HG03066 (cell line): Measurements from ENCODE around the gene CYP46A1.

Experiments used
- ATAC-seq: cut with Tn5 transposase; IDR thresholded peaks from one replicate; pipeline ENCODE4 v1.9.1; 2021; ENCODE audit warnings: low read depth; ENCODE audit not compliant: unreplicated experiment

The CYP46A1 gene

GRCh38 chr14:99672506-99673304 is 11.4 kb upstream of the CYP46A1 start:
- ATAC-seq: no peak

- ATAC-seq: no peak
These were observed 10.6 kb upstream of the CYP46A1 start for GRCh38 chr14:99673305-99674063.

GRCh38 chr14:99674064-99674650 is 9.9 kb upstream of the CYP46A1 start:
- ATAC-seq: no peak

GRCh38 chr14:99674776-99675381 is 9.2 kb upstream of the CYP46A1 start:
- ATAC-seq: no peak

GRCh38 chr14:99675382-99675835 is 8.7 kb upstream of the CYP46A1 start:
- ATAC-seq: no peak

- ATAC-seq: no peak
These were observed 8.1 kb upstream of the CYP46A1 start for GRCh38 chr14:99675951-99676350.

GRCh38 chr14:99676657-99677056 is 7.4 kb upstream of the CYP46A1 start:
- ATAC-seq: no peak

GRCh38 chr14:99677231-99678140 is 6.6 kb upstream of the CYP46A1 start:
- ATAC-seq: no peak

- no peak for ATAC-seq
These were observed 5.9 kb upstream of the CYP46A1 start for GRCh38 chr14:99678198-99678597.

GRCh38 chr14:99679111-99679510 is 5.0 kb upstream of the CYP46A1 start:
- no peak for ATAC-seq

- no peak for ATAC-seq
These were observed 4.6 kb upstream of the CYP46A1 start for GRCh38 chr14:99679543-99679942.

- ATAC-seq: no peak
These were observed 4.1 kb upstream of the CYP46A1 start for GRCh38 chr14:99679996-99680395.

GRCh38 chr14:99681101-99681831 is 2.8 kb upstream of the CYP46A1 start:
- ATAC-seq: no peak

- no peak for ATAC-seq
These were observed 2.3 kb upstream of the CYP46A1 start for GRCh38 chr14:99681832-99682148.

GRCh38 chr14:99682809-99683618 is 1.1 kb upstream of the CYP46A1 start:
- ATAC-seq: peak; percentile 35

GRCh38 chr14:99684410-99684934 is 374 bp downstream of the CYP46A1 start:
- ATAC-seq: peak; percentile 26

- ATAC-seq: no peak
These were observed 1.1 kb downstream of the CYP46A1 start for GRCh38 chr14:99685151-99685591.

- ATAC-seq: no peak
These were observed 1.5 kb downstream of the CYP46A1 start for GRCh38 chr14:99685596-99685995.
